CD4-positive, alpha-beta T cell treated with Interleukin-1 beta for 1 hour (primary cell): ENCODE data around the gene ETV7.
"Not testable (repeated sequence)": the region's sequence is repeated elsewhere in the genome, so short reads cannot be mapped to it uniquely, and the experiment has no call there.

Experiments used
- DNase-seq, 2 donors: peaks; one replicate each; pipeline ENCODE4 v3.0.0-alpha.2; 2020 to 2022

The ETV7 gene

DNA sequence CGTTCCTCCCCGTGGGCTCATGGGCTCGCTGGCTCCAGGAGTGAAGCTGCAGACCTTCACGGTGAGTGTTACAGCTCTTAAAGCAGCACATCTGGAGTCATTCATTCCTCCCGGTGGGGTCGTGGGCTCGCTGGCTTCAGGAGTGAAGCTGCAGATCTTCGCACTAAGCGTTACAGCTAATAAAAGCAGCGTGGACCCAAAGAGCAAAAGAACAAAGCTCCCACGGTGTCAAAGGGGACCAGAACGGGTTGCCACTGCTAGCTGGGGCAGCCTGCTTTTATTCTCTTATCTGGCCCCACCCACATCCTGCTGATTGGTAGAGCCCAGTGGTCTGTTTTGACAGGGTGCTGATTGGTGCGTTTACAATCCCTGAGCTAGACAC, 24.1 kb downstream of the ETV7 start:
- DNase-seq = not testable (repeated sequence)

GRCh38 chr6:36362551-36363370, 24.7 kb downstream of the ETV7 start:
- peak in 1 of 2 donors; percentile 22 for DNase-seq

- DNase-seq = no peak
These were observed 26.4 kb downstream of the ETV7 start for GRCh38 chr6:36361071-36361470.

DNA sequence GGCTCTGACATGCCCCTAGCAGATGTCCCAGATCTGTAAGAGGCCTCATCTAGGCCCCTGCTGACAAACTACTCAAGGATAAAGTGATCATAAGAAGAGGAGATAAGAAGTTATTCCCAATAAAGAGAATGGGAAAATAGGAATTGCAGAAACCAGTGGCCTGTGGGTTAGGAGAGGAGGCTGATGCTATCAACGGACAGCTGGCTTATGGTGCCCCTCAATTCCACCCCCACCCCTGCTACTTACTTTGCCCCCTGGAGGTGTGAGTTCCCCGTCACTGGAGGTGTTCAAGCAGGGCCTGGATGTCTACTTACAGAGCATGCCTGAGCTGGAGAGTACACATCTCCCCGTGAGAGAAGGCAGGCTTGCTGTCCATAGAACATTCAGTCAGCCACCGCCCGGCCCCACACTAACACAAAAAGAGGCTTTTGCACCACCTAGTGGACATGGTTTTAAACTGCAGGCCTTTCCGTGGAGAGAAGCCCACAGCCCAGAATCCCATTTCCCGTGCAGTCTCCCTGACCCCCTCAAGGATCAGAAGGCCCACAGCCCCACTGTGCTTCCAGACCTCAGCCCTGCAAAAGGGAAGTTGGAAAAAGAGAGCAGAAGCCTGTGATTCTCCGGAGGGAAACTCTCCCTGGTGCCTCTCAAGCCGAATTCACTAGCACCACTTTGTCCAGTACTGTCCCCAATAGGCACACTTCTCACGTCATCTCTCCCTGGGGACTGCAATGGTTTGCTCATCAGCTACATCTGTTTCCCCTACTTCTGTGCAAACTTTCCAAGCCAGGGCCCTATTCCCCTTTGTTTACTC, 27.0 kb downstream of the ETV7 start:
- peak; percentile 70 to 75 for DNase-seq

DNA sequence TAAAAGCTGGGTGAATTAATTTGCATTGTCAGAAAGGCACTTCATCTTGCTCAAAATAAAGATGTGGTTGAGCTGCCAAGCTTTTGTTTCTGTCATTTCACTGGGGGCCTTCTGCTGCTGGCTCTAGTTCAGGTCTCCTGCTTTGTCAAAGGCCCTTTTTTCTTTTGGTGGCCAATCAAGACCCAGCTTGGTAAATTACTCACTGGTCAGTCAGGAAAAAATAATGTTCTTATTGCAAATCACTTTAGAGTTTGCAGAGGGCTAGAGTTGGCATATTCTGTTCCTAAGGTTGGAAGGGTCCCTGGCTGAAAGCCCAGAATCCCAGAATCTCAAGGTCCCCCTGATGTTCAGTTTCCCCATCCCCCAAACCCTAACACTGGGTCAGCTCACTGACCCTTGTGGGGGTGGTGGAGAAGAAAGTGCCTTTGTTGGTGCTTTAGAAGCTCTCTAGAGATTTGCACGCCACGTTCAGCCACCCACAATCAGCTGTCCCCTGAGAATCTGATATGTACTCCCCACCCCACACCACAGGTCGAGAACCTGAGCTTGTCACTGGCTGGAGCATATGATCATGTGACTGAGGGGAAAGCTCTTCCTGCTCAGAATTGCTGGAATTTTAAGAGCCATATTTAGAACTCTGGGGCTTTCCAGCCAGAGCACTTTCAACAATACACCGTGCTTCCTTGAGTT, 29.1 kb downstream of the ETV7 start:
- DNase-seq = no peak

DNA sequence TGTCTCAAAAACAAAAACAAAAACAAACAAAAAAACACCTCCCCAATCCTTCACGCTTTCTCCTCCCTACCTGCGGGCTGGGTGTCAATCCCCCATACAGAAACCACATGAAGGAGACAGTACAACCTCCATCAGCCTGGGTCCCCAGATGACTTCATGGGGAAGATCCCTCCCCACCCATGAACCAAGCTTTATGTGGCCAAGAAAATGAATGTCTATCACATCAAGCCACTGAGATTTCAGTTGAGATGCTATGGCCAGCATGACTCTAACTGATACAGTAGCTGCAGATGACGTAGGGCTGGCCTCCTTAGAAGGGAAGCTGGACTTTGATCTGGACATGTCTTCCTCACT, 29.6 kb downstream of the ETV7 start:
- DNase-seq = no peak

- no peak for DNase-seq
These were observed 31.6 kb downstream of the ETV7 start for GRCh38 chr6:36355819-36356218.

DNA sequence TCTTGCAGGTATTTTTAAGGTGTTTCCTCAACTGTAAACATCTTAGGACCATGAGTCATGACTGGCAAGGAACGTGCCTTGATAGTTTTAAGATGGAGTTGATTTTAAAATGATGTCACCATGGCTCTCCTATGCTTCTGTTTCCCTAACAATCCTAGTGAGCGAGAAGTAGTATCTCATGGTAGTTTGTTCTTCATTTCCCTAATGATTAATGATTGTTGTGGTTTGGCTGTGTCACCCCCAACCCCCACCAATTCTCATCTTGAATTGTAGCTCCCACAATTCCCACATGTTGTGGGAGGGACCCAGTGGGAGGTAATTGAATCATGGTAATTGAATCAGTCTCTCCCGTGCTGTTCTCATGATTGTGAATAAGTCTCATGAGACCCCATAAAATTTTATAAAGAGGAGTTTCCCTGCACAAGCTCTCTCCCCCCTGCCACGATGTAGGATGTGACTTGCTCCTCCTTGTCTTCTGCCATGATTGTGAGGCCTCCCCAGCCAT, 34.0 kb downstream of the ETV7 start:
- no peak for DNase-seq

DNA sequence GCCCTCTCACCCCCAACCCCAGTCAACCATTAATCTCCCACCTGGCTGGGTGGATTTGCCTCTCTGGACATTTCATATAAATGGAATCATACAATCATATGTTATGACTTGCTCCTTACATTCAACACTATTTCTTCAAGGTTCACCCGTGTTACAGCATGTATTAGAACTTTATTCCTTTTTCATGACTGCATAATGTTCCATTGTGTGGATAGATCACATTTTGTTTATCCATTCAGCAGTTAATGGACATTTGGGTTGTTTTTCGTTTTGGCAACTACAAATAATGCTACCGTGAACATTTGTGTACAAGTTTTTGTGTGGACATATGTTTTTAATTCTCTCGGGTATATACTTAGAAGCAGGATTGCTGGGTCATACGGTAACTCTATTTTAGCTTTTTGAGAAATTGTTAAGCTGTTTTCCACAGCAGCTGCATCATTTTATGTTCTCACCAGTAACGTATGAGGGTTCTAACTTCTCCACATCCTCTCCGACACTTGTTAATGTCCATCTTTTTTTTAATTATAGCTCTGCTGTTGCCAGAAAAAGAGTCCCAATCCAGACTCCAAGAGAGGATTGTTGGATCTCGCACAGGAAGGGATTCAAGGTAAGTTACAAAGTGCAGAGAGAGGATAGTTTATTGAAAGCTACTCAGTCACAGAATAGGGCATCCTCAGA, 34.9 kb downstream of the ETV7 start:
- no peak for DNase-seq

DNA sequence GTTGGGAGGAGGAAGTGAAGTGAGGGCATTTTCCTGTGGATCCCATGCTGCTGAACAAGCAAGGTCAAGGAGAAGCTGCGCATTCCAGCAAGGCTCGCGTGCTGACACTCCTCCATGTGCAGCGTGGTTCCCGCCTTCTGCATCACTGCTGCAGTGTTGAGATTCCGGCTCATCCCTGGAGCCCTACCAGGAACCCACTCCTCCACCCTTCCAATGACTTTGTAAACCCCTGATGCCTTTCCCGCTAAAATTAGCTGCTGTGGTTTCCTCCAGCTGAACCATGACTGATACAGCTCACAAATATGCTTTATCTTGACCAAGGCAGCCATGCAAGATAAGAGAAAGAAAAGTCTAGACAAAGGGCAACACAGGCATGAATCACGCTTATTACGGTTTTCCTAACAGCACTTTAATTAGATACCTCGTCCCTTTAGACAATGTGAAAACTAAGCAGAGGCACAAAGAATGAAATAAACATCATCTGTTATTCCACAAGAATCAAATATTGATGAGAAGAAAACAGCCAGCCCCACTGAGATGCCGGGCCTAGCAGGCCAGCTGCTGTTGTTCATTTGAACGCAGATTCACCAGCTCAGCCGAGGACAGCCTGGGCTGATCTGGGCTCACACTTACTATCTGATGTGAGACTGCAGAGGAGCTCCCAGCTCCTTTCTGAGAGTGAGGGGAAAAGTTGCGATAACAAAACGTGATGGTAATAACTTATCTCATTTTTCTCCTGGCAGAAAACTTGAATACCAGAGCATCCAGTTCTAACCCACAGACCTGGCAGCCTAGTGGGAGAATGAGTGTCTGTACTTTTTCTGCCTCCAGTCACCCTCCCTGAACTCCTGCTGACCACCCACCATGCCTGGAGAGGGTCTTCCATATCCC, 36.5 kb downstream of the ETV7 start:
- no peak for DNase-seq

DNA sequence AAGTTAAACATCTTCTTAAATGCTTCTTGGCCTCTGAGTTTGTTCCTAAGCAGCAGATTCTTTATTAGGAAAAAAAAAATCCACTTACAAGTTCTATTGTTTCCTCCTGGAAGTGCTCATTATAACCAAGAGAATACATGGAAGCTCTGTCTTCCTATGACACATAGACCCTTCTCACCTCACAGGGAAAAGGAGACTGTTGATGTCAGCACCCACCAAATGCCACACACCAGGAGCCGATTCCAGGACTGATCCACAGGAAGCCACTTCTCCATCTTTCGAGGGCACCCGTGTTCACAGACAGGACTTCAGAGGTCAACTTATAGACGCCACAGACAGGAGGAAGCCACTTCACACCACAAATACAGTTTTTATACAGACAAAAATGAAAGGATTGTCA, 37.4 kb downstream of the ETV7 start:
- no peak for DNase-seq

DNA sequence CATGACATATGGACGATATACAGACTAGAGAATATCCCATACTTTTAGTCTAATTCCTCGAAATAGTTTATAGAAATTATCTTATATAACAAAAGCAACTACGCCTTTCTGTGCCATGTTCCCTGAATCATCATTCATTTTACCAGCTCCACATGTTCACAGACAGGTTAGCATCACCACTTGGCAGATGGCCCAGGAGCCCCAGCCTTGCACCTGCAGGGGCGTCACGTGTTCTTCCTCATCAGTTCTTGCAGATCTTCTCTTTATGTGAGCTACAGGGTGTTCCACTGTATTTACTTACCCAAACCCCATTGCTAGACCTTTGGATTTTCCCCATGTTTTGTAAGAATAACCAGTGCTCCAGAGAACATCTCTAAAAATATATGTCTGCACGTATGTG, 38.2 kb downstream of the ETV7 start:
- DNase-seq = no peak

GRCh38 chr6:36347621-36348020, 39.8 kb downstream of the ETV7 start:
- DNase-seq = no peak

GRCh38 chr6:36346486-36347273, 40.8 kb downstream of the ETV7 start:
- DNase-seq = no peak

GRCh38 chr6:36345681-36346466, 41.6 kb downstream of the ETV7 start:
- no peak for DNase-seq

- no peak for DNase-seq
These were observed 44.3 kb downstream of the ETV7 start for GRCh38 chr6:36343109-36343680.

DNA sequence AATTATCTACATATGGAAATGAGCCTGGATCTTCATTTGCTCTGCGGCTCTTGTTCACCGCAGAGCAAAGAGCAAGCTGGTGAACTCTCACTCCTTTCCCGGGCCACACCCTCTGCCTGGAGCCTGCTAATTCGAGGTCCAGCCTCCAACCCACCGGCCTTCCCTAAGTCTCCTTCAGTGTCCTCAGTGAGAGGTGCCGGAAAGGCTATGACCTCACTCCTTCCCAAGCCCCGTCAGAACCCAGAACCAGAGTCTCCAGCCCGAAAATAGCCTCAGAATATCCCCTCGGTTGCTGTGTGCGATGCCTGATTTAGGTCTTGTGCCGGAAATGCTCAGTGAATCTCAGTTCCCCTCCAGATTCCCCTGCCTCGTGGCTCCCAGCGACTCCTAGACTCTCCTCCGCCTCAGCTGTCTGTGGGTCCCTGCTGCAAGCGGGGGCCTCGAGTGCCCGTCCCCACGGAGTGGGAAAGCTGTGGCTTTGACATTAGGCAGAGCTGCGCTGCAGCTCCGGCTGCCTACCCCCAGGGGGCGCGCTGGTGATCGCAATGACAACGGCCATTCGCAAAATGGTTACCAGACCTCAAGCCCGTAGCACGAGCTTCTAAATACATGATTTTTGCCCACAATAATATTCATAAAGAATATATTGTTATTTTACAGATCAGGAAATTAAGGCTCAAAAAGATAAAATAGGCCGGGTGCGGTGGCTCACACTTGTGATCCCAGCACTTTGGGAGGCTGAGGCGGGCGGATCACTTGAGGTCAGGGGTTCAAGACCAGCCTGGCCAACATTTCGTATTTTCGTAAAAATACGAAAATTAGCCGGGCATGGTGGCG, 46.6 kb downstream of the ETV7 start:
- peak; percentile 74 to 75 for DNase-seq

GRCh38 chr6:36340306-36340617, 47.2 kb downstream of the ETV7 start:
- DNase-seq = no peak

GRCh38 chr6:36339146-36339545, 48.3 kb downstream of the ETV7 start:
- no peak for DNase-seq
